ENCODE results near the gene ASXL3. TPM values are rescaled to one million over a fixed set of nuclear protein-coding genes. Genes with fewer than 3 reads are reported as not detected.
A peak's percentile ranks its signal among the peaks of the same experiment; 100 is the strongest.

Gene ASXL3
- total RNA-seq, 2 donors from 2014 or later = 2.2 to 7.3 TPM

DNA sequence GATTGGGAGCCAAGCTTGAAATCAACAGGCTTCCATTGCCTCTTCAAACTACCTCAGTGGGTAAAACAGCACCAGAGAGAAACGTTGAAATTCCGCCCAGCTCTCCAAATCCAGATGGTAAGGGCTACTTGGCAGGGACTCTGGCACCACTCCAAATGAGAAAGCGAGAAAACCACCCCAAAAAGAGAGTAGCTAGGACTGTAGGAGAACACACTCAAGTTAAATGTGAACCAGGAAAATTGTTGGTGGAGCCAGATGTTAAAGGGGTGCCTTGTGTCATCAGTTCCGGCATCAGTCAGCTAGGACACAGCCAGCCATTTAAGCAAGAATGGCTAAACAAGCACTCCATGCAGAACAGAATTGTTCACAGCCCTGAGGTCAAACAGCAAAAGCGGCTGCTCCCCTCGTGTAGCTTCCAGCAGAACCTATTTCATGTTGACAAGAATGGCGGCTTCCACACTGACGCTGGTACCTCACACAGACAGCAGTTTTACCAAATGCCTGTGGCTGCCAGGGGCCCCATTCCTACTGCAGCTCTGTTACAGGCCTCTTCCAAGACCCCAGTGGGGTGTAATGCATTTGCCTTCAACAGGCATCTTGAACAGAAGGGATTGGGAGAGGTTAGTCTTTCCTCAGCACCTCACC lies 167.3 kb downstream of the ASXL3 start:
- DNase-seq (ENCODE audit: low spot score) (no peak), ATAC-seq (ENCODE audit: insufficient number of reproducible peaks, low FRiP score, low read depth) (peak; percentile 38)
- Histone ChIP-seq H3K27me3 (replicated peaks; ENCODE audit: insufficient read depth) (no peaks in the 10 kb centered on the region), H3K9me3 (no peaks in the 10 kb centered on the region), H3K36me3 (peaks cover 12% of the 10 kb centered on the region), H3K4me3 (no peak overlapping the region), H3K4me1 (ENCODE audit: control insufficient read depth in 1 of 2, low read depth in 2 of 2) (no peaks in the 10 kb centered on the region), H3K27ac (no peak overlapping the region)
- TF ChIP-seq, protein P1, sequence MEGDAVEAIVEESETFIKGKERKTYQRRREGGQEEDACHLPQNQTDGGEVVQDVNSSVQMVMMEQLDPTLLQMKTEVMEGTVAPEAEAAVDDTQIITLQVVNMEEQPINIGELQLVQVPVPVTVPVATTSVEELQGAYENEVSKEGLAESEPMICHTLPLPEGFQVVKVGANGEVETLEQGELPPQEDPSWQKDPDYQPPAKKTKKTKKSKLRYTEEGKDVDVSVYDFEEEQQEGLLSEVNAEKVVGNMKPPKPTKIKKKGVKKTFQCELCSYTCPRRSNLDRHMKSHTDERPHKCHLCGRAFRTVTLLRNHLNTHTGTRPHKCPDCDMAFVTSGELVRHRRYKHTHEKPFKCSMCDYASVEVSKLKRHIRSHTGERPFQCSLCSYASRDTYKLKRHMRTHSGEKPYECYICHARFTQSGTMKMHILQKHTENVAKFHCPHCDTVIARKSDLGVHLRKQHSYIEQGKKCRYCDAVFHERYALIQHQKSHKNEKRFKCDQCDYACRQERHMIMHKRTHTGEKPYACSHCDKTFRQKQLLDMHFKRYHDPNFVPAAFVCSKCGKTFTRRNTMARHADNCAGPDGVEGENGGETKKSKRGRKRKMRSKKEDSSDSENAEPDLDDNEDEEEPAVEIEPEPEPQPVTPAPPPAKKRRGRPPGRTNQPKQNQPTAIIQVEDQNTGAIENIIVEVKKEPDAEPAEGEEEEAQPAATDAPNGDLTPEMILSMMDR (IDR thresholded peaks at IDR 0.05) = no peak

DNA sequence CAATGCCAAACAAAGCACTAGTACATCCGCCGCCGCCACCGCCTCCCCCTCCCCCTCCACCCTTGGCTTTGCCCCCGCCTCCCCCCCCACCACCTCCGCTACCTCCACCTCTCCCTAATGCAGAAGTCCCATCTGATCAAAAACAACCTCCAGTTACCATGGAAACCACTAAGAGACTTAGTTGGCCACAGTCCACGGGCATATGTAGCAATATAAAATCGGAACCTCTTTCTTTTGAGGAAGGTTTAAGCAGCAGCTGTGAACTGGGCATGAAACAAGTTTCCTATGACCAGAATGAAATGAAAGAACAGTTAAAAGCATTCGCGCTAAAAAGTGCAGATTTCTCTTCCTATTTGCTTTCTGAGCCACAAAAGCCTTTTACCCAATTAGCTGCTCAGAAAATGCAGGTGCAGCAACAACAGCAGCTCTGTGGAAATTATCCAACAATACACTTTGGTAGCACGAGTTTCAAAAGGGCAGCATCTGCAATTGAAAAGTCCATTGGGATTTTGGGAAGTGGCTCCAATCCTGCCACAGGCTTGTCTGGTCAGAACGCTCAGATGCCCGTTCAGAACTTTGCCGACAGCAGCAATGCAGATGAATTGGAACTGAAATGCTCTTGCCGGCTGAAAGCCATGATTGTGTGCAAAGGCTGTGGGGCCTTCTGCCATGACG lies 168.0 kb downstream of the ASXL3 start:
- DNase-seq (ENCODE audit: low spot score) (no peak), ATAC-seq (ENCODE audit: insufficient number of reproducible peaks, low FRiP score, low read depth) (no peak)
- no peaks in the 10 kb centered on the region for H3K4me1 ChIP-seq (ENCODE audit: control insufficient read depth in 1 of 2, low read depth in 2 of 2)
- TF ChIP-seq, protein P1 (IDR thresholded peaks at IDR 0.05) = no peak
- peaks cover 9% of the 10 kb centered on the region for H3K36me3 ChIP-seq
- H3K4me3 ChIP-seq = no peak overlapping the region
- no peaks in the 10 kb centered on the region for H3K27me3 ChIP-seq (replicated peaks; ENCODE audit: insufficient read depth)
- no peaks in the 10 kb centered on the region for H3K9me3 ChIP-seq
- H3K27ac ChIP-seq = no peak overlapping the region

DNA sequence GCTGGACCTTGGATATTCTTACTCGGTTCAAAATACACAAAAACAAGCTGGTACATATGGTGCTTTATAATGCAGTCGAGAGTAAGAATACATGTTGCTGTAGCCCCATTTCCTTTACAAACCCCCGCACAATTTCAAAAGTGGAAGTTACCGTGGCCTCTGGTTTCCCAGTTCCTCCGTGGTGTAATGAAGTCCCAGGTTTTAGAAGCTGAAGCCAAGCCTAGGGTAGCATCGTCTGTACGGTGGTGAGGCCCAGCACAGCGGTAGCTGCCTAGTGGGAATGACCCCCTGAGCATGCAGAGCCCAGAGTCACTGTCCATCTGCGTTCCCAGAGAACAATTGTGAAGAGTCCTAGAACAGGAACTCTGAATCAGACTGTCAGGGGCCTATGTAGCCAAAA lies 171.8 kb downstream of the ASXL3 start:
- no peaks in the 10 kb centered on the region for H3K27me3 ChIP-seq (replicated peaks; ENCODE audit: insufficient read depth)

DNA sequence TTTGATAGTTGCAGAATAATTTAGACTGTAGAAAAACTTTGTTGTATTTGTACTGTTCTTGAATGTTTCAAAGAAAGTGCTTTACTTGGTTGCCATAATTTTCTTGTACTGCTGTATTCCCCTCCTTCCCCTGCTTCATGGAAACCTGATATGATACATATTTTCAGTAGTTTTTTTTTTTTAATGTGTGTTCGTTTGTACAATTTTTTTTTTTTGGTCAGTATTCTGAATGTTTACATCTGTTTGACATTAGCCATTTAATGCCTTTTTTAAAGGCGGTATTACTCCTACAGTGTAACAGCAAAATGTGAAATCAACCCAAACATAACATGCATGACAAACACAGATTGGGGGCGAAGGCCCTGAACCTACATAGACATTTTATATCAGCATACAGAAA lies 172.3 kb downstream of the ASXL3 start:
- TF ChIP-seq, protein P1 (IDR thresholded peaks at IDR 0.05) = no peak
- H3K4me1 ChIP-seq (ENCODE audit: control insufficient read depth in 1 of 2, low read depth in 2 of 2) = no peaks in the 10 kb centered on the region
- no peak overlapping the region for H3K27ac ChIP-seq
- DNase-seq (ENCODE audit: low spot score) (no peak), ATAC-seq (ENCODE audit: insufficient number of reproducible peaks, low FRiP score, low read depth) (no peak)
- H3K27me3 ChIP-seq (replicated peaks; ENCODE audit: insufficient read depth) = no peaks in the 10 kb centered on the region
- no peak overlapping the region for H3K4me3 ChIP-seq
- no peaks in the 10 kb centered on the region for H3K36me3 ChIP-seq
- H3K9me3 ChIP-seq = no peaks in the 10 kb centered on the region

More for the DNA sequence above, 171.8 kb downstream of the ASXL3 start:
- DNase-seq (ENCODE audit: low spot score) (no peak), ATAC-seq (ENCODE audit: insufficient number of reproducible peaks, low FRiP score, low read depth) (no peak)
- Histone ChIP-seq H3K4me1 (ENCODE audit: control insufficient read depth in 1 of 2, low read depth in 2 of 2) (no peaks in the 10 kb centered on the region), H3K9me3 (no peaks in the 10 kb centered on the region), H3K27ac (no peak overlapping the region), H3K36me3 (no peaks in the 10 kb centered on the region), H3K4me3 (no peak overlapping the region)
- TF ChIP-seq, protein P1 (IDR thresholded peaks at IDR 0.05) = no peak

DNA sequence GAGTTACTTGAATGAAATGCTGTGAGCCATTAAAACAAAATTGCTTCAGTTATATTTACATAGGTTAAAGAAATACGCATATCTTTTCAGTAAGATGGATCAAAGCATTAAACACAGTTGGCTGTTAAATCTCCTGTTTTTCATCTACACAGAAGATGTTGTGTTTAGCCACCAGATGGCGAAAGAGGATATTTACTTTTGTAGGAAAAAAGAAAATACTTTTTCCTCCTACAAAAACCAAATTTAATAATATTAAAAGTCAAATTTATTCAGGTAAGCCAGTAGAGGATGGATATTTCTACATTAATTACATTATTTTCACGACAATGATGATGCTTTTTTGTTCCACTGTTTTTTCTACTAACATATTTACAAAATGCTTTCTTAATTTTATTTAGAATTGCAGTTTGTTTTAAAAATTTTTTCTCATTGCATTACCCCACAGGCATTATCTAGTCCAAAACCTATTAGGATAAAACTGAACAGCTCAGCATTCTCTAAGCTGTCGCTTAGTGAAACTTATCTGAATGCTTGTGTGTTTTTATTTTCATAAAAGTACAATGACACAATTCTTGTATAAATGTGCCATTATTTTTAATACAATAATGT lies 173.7 kb downstream of the ASXL3 start:
- no peak overlapping the region for H3K27ac ChIP-seq
- ATAC-seq (ENCODE audit: insufficient number of reproducible peaks, low FRiP score, low read depth) = no peak
- no peaks in the 10 kb centered on the region for H3K4me1 ChIP-seq (ENCODE audit: control insufficient read depth in 1 of 2, low read depth in 2 of 2)
- no peaks in the 10 kb centered on the region for H3K27me3 ChIP-seq (replicated peaks; ENCODE audit: insufficient read depth)
- H3K36me3 ChIP-seq = no peaks in the 10 kb centered on the region
- TF ChIP-seq, protein P1 (IDR thresholded peaks at IDR 0.05) = no peak
- no peaks in the 10 kb centered on the region for H3K9me3 ChIP-seq
- H3K4me3 ChIP-seq = no peak overlapping the region
- DNase-seq (ENCODE audit: low spot score) = no peak
